Measurements from ENCODE around the gene RRAGB.

- TF ChIP-seq CTCF (IDR thresholded peaks at IDR 0.05), result no peak
- TF ChIP-seq POLR2AphosphoS5 (IDR thresholded peaks at IDR 0.05; ENCODE audit: low read depth, low read length), result no peak
- TF ChIP-seq TCF7L2 (IDR thresholded peaks at IDR 0.05; ENCODE audit: low read depth, low read length), result no peak
- TF ChIP-seq REST (IDR thresholded peaks at IDR 0.05; ENCODE audit: insufficient read depth in 1 of 2, low read depth in 2 of 2, low read length in 1 of 2), result no peak
These were observed 14.3 kb downstream of the RRAGB start for GRCh38 chrX:55731826-55732225.
